HTERT RPE-1 (cell line): ENCODE results near the gene MYO7B.

Experiments used
- in situ Hi-C: fragments of 300-500 bp; cut with MboI; formaldehyde crosslinking; loops from 4 replicates; pipeline ENCODE4 v1.14.3; 2020; ENCODE audit warnings: low sequenced_read_pairs

The MYO7B gene

DNA sequence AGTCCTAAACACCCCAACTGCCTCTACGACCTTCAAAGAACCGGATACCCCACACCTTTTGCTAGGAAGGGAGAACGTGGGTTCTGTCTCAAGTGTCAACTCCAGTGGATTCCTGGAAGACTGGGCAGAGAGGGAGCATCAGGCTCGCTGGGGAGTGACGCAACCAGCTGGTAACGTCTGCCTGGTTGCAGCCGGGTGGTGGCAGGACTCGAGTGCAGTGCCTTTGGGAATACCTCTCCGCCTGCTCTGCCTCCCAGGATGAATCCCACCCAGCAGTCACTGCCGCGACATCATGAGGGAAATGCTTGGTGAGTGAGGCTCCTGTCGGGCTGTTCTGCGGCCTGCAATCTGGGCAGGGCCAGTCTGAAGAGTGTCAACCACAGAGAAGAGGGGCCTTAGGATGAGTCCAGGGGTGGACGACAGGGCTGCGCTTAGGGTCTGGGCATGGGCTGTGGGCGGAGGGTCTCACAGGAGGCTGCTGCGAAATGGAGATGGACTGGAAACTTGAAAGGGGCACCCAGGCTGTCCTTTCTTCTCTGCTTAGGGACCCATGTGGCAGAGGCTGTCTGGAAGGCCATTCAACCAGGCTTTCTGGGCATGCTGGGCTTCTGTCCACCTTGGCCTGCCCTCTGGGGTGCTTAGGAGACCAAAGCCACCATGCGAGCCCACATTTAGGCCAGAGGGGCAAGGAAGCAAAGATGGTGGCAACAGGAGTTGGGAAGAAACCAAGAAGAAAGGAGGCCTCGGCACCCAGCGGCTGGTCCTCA is 123.3 kb downstream of the MYO7B start:
- in situ Hi-C loops: no loop called here

DNA sequence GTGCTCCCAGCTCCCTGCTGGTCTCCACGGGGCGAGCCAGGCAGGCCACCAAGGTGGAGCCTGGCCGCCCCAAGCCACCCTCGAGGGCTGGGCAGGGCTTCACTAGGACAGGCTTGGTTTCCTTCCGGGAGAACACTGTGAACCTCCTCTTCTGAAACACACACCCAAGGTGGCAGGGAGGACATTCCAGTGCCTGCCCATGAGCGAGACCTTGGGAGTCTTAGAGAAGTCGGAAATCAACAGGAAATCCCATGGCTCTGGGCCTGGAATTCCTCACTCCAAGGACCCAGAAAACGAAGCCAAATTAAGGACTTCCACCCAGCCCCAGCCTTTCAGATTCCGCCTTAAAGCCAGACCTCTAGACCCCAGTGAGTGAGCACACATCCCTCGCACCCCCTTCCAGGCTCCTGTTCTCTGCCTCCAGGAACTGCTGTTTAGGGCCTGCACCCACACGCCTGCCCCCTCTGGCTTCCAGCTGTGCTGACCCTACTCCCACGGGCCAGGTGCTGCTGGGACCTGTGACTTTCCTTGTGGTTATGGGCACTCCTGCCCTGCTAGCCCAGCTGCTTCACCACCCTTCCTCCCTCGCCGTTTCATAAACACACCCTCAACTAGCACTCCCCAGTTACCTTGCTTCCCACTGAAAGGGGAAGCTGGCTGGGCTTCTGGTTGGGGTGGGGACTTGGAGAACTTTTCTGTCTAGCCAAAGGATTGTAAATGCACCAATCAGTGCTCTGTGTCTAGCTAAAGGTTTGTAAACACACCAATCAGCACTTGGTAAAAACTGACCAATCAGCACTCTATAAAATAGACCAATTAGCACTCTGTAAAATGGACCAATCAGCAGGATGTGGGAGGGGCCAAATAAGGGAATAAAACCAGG is 124.2 kb downstream of the MYO7B start:
- in situ Hi-C loops: no loop called here

DNA sequence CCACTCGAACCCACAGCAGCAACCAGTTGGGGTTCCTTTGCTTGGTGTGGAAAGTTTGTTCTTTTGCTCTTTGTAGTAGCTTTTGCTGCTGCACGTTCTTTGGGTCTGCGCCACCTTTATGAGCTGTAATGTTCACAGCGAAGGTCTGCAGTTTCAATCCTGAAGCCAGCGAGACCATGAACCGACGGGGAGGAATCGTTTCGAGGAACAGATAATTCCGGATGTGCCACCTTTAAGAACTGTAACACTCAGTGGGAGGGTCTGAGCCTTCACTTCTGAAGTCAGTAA is 124.8 kb downstream of the MYO7B start:
- in situ Hi-C loops: no loop called here

DNA sequence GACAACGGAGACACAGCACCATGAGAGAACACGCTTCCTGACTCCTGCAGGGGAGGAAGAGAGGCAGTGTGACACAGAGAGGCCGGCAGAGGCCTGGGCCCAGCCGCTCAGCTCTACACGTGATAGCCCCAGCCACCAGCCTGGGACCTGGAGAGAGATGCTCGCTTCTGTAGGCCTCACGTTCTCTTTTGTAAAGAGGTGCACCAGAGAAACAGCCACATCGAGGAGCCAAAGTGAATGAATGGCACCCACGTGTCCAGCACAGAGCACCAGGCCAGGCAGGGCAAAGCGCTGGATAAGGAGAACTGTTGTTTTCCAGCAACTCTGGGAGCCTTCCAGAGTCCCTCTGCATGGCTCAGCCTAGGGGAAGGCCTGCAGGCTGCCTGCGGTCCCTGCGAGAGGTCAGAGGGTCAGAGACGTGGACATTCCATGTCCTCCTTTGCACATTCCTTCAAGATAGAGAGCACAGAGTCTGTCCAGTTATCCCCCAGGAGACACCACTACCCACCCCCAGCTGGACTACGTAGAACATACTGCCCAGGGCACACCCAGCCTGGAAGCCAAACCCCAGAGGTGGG is 125.7 kb downstream of the MYO7B start:
- in situ Hi-C loops: no loop called here

DNA sequence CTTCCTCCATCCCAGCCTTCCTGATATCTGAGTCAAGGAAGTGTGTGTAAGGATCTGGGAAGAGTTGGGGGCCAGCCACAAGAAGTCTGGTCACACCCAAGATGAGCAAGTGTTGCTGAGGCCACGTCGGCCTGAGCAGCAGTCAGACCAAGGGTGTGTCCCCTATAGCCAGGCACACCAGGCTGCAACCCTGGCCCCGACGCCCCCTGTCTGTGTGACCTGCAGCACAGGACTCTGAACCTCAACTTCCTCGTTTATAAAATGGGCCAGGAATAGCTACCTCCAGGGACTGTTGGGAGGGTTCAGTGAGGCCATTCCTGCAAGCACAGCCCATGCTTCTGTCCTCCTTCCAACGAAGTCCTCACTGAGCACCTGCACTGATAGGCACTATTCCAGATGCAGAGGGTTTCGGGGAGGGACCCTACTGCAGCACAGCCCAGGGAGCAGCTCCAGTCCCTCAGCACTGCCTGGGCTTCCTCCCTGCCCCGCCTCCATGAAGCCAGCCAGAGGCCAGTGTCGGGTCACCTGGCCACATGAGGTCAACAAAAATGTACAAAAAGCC is 126.5 kb downstream of the MYO7B start:
- in situ Hi-C loops: no loop called here

GRCh38 chr2:127662937-127663565 is 127.6 kb downstream of the MYO7B start:
- in situ Hi-C loops: no loop called here

DNA sequence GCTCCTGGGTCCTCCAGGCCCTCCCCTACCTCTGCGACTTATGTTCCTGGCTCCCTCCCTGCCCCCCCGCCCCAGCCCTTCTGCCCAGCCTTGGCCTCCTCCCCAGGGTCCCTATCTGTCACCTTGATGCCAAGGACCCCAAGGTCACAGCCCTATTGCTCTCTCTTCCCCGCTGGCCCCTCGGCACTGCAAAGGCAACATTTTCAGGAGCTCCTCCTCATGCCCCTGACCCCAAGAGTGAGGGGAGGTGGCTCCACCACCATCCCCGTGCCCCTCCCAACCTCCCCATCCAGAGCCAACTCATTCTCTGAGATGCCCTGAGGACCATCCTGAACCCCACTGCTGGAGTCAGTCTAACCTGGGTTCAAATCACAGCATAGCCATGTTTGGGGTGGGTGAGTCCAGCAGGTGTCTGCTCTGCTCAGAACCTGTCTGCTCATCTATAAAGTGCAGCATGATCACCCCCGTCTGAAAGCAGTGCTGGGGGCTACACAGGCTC is 128.1 kb downstream of the MYO7B start:
- in situ Hi-C loops: no loop called here

DNA sequence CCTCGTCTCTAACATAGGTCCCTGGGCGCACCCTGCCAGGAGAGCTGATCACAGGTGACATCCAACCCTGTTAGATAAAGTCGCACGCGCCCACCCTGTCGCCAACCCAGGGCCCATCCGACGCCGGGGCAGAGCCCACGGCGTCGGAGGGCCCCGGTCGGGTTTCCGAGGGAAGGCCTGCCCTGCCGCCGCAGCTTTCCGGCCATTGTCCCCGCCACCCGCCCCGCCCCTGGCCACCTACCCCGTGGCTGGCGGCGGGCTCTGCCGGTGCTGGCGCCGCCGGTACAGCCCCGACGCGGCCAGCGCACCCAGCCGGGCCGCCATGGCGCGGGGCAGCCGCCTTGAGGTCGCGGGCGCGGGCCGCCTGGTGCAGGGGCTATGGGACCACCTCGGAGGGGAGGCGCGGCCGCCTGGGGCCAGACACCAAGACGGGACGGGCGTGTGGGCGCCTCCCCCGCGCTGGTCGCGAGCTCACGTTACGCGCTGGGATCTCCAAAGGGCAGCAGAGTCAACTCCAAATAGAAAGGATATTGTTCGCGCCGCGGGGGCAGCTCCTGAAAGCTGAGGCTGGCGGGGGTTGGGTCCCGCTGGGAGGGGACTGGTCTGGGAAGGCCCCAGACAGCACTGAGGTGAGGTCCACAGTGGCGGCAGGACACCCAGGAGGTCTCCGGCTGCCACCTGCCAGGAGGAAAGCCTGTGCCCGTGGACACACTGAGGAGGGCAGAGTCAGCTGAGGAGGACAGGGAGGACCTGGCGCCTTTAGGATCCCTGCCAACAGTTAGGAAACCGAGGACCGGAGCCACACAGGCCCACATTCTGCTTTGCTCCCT is 128.8 kb downstream of the MYO7B start:
- in situ Hi-C loops: no loop called here

DNA sequence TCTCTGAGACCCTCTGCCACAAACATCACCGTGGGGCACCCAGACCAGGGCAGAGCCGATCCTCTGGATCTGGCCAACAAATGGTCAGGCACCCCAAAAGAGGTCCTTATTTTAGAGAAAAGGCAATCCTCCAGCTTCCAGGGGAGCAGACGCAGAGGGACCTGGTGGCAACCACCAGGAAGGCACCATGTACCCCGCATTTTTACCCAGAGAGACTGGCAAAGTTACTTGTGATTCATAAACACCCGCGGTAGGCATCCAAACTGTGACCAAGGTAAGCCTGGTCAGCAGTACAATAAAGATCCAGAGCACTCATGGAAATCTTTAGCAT is 129.4 kb downstream of the MYO7B start:
- in situ Hi-C loops: no loop called here

GRCh38 chr2:127665267-127665893 is 129.9 kb downstream of the MYO7B start:
- in situ Hi-C loops: no loop called here

GRCh38 chr2:127669056-127669455 is 133.6 kb downstream of the MYO7B start:
- in situ Hi-C loops: no loop called here

DNA sequence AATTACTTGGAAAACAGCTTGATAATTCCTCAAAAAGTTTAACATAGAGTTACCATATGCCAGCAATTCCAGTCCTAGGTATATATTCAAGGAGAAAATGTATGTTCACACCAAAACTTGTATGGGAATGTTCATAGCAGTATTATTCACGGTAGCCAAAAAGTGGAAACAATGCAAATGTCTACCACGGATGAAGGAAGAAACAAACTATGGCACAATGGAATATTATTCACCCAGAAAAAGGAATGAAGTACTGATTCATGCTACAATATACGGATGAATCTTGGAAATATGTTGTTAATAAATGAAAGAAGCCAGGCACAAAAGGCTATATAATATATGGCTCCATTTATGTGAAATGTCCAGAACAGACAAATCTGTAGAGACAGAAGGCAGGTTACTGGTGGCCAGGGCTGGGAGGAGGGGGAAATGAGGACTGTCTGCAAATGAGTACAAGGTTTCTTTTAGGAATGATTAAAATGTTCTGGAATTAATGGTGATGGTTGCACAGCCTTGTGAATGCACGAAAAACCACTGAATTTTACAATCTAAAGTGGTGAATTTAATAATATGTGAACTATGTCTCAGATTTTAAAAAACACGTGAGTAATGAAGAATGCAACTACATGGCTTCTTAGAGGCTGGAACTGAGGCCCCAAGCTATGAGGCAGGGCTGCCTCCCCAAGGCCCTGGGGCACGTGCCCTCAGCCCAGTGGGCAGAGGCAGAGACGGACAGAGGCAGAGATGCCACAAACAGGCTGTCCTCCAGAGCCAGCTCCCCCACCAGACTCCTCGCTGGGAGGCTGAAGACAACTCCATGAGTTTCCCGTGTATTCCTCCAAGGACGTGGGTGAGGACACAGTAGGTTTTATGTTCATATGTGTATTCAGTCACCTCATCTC is 134.8 kb downstream of the MYO7B start:
- in situ Hi-C loops: no loop called here

DNA sequence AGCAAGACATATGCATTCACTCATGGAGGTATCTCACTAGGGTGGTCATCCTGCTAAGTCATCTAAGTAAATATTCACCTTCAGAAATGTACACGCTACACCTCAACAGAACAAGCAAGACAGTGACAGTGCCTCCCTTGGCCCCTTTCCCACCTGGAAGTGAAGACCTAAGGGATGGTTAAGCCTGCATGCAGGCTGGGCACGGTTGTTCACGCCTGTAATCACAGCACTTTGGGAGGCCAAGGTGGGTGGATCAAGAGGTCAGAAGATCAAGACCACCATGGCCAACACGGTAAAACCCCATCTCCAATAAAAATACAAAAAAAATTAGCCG is 135.4 kb downstream of the MYO7B start:
- in situ Hi-C loops: no loop called here

- in situ Hi-C loops: no loop called here
These were observed 136.2 kb downstream of the MYO7B start for GRCh38 chr2:127671557-127672302.

- in situ Hi-C loops: no loop called here
These were observed 137.1 kb downstream of the MYO7B start for GRCh38 chr2:127672341-127673224.

DNA sequence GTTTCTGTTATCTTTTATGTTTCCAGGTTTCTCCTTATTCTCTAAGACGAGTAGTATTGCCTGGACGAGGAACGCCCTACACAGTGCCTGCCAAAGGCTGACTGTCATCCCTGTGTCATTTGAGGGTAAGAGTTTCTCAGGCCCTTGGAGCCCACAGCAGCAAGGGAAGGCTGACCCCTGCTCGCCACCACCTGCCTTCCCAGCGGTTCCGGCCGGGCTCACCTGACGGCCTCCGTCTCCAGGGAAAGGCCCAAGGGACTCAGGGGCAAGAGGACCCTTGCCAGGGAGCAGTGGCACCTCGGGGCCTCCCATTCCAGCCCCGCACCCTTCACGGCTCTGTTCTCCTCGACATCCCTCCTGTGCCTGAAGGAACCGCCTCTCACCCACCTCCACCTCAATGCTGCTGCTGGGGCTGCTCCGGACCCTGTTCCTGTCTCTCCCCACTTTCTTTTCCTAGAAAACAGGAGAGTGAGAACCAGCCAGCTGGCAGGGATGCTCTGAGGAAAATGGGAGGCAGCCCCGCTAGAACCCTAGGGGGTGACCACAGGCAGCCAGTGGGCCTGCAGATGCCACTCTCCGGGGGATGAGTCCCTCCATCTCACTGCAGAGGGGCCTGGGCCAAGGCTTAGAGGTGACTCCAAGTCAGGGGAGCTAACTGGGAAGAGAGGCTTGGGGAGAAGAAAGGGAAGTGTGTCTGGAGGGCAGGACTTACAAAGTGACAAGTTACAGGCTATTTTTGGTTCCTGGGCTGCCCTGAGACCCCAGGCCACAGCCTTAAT is 138.0 kb downstream of the MYO7B start:
- in situ Hi-C loops: no loop called here
